ENCODE measurements around the gene MAFG.
A peak's percentile ranks its signal among the peaks of the same experiment; 100 is the strongest.

MAFG gene

DNA sequence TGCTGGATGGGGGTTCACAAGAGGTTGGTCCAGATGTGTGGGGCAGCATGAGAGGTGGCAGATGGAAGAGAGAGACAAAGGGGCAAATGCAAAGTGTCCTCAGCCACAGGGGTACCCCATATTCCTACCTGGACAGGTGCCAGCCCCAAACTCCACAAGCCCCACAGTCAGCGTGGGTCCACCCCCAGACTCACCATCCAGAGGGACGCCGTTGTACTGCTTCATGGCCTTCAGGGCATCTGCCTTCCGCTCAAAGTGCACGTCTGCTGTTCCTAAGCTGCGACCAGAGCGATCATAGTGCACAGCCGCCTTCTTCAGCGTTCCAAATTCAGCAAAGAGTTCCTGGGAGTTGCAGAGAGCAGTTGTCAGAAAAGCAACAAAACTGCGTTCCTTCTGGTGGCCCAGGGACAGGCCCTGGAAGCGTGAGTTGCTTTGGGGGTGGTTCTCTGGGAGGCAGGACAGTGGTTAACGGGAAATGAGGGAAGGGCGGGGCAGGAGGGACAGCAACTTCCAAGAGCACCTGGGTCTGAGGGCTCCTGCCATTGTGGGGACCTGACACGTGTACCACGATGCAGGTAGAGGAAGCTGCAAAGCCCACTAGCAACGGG is 38.4 kb downstream of the MAFG start:
- Histone ChIP-seq H3K9me3 (ENCODE audit: control insufficient read depth, insufficient read depth, low read depth, low read length) (no peaks in the 10 kb centered on the region), H3K36me3 (ENCODE audit: control insufficient read depth in 2 of 2, insufficient read depth in 1 of 2, low read length in 2 of 2) (peaks cover 52 to 73% of the 10 kb centered on the region in 2 experiments), H3K4me1 (ENCODE audit: control insufficient read depth, insufficient read depth, low read length) (peaks cover 5% of the 10 kb centered on the region; the same call in 1 of the 2 replicates), H3K4me3 (ENCODE audit: low read depth, low read length) (no peak overlapping the region), H3K27ac (ENCODE audit: extremely low read depth, low read depth, low read length) (no peak overlapping the region)
- POLR2A ChIA-PET: interaction anchor here (1.3 kb wide), 1 partner anchor 9 kb away, joined by 3 read pairs; no protein-coding TSS in a partner anchor
- CTCF ChIA-PET: interaction anchor here (0.7 kb wide), 1 partner anchor 19 kb away, joined by 4 read pairs; no protein-coding TSS in a partner anchor
- peak; percentile 27; the same call in 1 of the 2 replicates for TF ChIP-seq SP2 (tag by site-specific recombination; IDR thresholded peaks at IDR 0.05)
- no peak for TF ChIP-seq ZNF221 (tag by site-specific recombination; IDR thresholded peaks at IDR 0.05; ENCODE audit: borderline replicate concordance)

DNA sequence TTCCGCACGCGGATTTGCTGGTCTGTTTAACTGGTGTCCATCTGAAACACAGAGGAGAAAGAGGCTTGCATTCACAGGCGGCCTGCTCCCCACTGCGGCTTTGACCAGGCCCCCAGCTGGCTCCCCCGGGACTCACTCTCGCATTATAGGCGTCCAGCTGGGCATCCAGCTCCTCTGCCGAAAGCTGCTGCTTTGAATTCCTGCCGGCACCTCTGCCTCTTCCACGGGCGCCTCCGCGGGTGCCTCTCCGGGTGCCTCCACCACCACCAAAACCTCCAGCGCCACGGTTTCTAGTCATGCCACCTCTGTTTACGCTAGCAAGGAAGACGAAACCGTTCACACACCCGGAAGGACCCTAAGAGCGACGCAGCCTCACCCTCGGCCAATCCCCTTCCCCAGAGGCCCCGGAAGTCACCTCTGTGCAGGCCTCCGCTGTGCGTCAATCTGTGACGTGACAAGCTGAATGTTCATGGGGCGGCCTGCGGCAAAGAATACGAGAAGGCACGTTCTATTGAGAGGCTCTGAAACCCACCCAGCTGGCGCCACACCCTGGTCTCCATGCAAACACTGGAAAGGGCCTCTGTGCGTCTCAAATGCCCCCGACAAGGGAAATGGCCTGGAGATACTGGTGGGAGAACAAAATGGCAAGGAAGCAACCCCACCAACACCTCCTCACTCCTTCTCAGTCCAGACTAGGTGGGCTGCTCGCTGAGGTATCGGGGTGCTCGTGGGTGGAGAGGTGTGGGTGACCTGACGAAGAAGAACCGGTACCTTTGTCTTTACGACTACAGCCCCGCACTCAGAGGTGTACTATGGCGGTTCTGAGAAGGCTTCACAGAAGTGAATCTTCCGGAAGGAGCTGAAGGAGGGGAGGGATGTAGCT is 39.2 kb downstream of the MAFG start:
- H3K9me3 ChIP-seq (ENCODE audit: control insufficient read depth, insufficient read depth, low read depth, low read length): no peaks in the 10 kb centered on the region
- TF ChIP-seq ZEB2 (tag by site-specific recombination; IDR thresholded peaks at IDR 0.05) (no peak), ZIC2 (tag by site-specific recombination; IDR thresholded peaks at IDR 0.05) (peak; percentile 90)
- POLR2A ChIA-PET: interaction anchor here (1.3 kb wide), 1 partner anchor 9 kb away, joined by 3 read pairs; no protein-coding TSS in a partner anchor
- H3K27ac ChIP-seq (ENCODE audit: extremely low read depth, low read depth, low read length): no peak overlapping the region
- H3K4me3 ChIP-seq (ENCODE audit: low read depth, low read length): no peak overlapping the region
- H3K36me3 ChIP-seq (ENCODE audit: control insufficient read depth in 2 of 2, insufficient read depth in 1 of 2, low read length in 2 of 2): peaks cover 52 to 70% of the 10 kb centered on the region in 2 experiments
- peaks cover 5% of the 10 kb centered on the region; the same call in 1 of the 2 replicates for H3K4me1 ChIP-seq (ENCODE audit: control insufficient read depth, insufficient read depth, low read length)
- CTCF ChIA-PET: interaction anchor here (0.7 kb wide), 1 partner anchor 19 kb away, joined by 4 read pairs; no protein-coding TSS in a partner anchor

DNA sequence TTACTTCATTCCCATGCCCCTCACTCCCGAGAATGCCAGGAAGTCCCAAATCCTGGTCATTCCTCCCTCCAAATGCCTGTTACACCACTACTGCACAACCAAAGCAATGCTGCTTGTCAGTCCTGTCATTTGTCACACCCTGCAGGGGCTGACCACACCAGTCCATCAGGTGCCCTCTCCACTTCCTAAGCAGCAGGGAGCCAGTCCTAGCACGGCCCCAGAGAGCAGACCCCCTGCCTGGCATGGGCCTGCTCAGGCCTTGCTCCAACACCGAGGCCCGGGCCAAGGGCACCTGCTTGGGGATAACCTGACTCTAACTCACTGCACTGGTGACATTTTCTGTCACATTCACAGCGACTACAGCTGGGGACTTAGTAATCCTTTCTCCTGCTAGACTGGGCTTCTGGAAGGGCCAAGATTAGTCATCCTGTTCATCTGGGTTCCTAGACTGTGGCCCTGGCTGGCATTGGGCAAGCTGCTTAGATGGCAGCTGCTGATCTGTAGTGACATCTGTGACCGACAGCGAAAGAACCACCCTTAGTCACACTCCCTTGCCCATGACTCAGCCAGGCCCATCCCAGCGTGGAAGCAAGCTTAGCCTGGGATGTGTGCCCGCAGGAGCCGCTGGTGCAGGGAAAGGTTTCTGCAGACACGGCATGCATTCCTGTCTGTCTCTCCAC is 41.5 kb downstream of the MAFG start:
- H3K4me3 ChIP-seq (ENCODE audit: low read depth, low read length): no peak overlapping the region
- no peak overlapping the region; the same call in 1 of the 2 replicates for H3K27ac ChIP-seq (ENCODE audit: extremely low read depth, low read depth, low read length)
- TF ChIP-seq ZIC2 (tag by site-specific recombination; IDR thresholded peaks at IDR 0.05) (peak; percentile 71), ZNF24 (tag by site-specific recombination; IDR thresholded peaks at IDR 0.05) (no peak), ZNF121 (tag by site-specific recombination; IDR thresholded peaks at IDR 0.05) (peak; percentile 48; the same call in 1 of the 2 replicates)
- TF ChIP-seq, protein P1, sequence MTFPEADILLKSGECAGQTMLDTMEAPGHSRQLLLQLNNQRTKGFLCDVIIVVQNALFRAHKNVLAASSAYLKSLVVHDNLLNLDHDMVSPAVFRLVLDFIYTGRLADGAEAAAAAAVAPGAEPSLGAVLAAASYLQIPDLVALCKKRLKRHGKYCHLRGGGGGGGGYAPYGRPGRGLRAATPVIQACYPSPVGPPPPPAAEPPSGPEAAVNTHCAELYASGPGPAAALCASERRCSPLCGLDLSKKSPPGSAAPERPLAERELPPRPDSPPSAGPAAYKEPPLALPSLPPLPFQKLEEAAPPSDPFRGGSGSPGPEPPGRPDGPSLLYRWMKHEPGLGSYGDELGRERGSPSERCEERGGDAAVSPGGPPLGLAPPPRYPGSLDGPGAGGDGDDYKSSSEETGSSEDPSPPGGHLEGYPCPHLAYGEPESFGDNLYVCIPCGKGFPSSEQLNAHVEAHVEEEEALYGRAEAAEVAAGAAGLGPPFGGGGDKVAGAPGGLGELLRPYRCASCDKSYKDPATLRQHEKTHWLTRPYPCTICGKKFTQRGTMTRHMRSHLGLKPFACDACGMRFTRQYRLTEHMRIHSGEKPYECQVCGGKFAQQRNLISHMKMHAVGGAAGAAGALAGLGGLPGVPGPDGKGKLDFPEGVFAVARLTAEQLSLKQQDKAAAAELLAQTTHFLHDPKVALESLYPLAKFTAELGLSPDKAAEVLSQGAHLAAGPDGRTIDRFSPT (tag by site-specific recombination; IDR thresholded peaks at IDR 0.05): peak; percentile 33; the same call in 1 of the 2 replicates
- H3K4me1 ChIP-seq (ENCODE audit: control insufficient read depth, insufficient read depth, low read length): peaks cover 5% of the 10 kb centered on the region; the same call in 1 of the 2 replicates
- CTCF ChIA-PET: interaction anchor here (0.6 to 1.5 kb wide), 4 partner anchors 17 to 73 kb away, joined by 3 read pairs; no protein-coding TSS in a partner anchor
- no peaks in the 10 kb centered on the region for H3K9me3 ChIP-seq (ENCODE audit: control insufficient read depth, insufficient read depth, low read depth, low read length)
- peaks cover 69 to 87% of the 10 kb centered on the region in 2 experiments for H3K36me3 ChIP-seq (ENCODE audit: control insufficient read depth in 2 of 2, insufficient read depth in 1 of 2, low read length in 2 of 2)
- POLR2A ChIA-PET: interaction anchor here (1.1 to 3.6 kb wide), 4 partner anchors 9 to 20 kb away, joined by 4 to 17 read pairs (median 6); no protein-coding TSS in a partner anchor

DNA sequence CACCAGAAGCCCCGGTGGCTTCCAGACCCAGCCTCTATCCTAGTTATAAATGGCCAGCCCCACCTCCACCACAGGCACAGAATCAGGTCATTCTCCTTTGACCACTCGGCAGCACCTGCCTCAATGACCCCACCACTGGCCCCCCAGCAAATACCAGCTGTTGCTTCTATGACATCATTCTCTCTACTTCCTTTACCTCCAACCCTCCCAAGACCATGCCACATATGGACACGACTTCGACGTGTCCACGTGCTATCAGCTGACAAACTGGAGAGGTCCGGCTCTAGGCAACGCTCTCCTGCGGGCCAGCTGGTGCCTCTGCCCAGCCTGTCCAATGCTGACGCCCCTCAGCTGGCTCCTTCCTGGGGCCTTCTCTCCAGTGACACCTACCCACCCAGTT is 42.1 kb downstream of the MAFG start:
- CTCF ChIA-PET: interaction anchor here (0.6 to 1.5 kb wide), 2 partner anchors 16 to 17 kb away, joined by 3 read pairs; no protein-coding TSS in a partner anchor
- H3K27ac ChIP-seq (ENCODE audit: extremely low read depth, low read depth, low read length): no peak overlapping the region
- H3K36me3 ChIP-seq (ENCODE audit: control insufficient read depth in 2 of 2, insufficient read depth in 1 of 2, low read length in 2 of 2): peaks cover 75 to 90% of the 10 kb centered on the region in 2 experiments
- H3K4me3 ChIP-seq (ENCODE audit: low read depth, low read length): no peak overlapping the region
- no peaks in the 10 kb centered on the region for H3K9me3 ChIP-seq (ENCODE audit: control insufficient read depth, insufficient read depth, low read depth, low read length)
- H3K4me1 ChIP-seq (ENCODE audit: control insufficient read depth, insufficient read depth, low read length): peaks cover 5% of the 10 kb centered on the region; the same call in 1 of the 2 replicates
- POLR2A ChIA-PET: interaction anchor here (1.0 to 3.6 kb wide), 5 partner anchors 9 to 182 kb away, joined by 3 to 17 read pairs (median 5); partner anchors contain the start of gene MRPL12
- TF ChIP-seq YY2 (tag by site-specific recombination; IDR thresholded peaks at IDR 0.05): no peak
- no peak for TF ChIP-seq ZNF324 (tag by site-specific recombination; IDR thresholded peaks at IDR 0.05)
- TF ChIP-seq, protein P2, sequence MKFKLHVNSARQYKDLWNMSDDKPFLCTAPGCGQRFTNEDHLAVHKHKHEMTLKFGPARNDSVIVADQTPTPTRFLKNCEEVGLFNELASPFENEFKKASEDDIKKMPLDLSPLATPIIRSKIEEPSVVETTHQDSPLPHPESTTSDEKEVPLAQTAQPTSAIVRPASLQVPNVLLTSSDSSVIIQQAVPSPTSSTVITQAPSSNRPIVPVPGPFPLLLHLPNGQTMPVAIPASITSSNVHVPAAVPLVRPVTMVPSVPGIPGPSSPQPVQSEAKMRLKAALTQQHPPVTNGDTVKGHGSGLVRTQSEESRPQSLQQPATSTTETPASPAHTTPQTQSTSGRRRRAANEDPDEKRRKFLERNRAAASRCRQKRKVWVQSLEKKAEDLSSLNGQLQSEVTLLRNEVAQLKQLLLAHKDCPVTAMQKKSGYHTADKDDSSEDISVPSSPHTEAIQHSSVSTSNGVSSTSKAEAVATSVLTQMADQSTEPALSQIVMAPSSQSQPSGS (tag by site-specific recombination; IDR thresholded peaks at IDR 0.05; ENCODE audit: low read depth): peak; percentile 67; the same call in 1 of the 2 replicates
- TF ChIP-seq, protein P3, sequence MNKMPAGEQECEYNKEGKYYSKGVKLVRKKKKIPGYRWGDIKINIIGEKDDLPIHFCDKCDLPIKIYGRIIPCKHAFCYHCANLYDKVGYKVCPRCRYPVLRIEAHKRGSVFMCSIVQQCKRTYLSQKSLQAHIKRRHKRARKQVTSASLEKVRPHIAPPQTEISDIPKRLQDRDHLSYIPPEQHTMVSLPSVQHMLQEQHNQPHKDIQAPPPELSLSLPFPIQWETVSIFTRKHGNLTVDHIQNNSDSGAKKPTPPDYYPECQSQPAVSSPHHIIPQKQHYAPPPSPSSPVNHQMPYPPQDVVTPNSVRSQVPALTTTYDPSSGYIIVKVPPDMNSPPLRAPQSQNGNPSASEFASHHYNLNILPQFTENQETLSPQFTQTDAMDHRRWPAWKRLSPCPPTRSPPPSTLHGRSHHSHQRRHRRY (tag by site-specific recombination; IDR thresholded peaks at IDR 0.05): no peak
- TF ChIP-seq, protein P4, sequence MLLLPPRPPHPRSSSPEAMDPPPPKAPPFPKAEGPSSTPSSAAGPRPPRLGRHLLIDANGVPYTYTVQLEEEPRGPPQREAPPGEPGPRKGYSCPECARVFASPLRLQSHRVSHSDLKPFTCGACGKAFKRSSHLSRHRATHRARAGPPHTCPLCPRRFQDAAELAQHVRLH (tag by site-specific recombination; IDR thresholded peaks at IDR 0.05): no peak
- TF ChIP-seq ZNF555 (tag by site-specific recombination; conservative IDR thresholded peaks at IDR 0.05): no peak
- no peak for TF ChIP-seq ZNF548 (tag by site-specific recombination; IDR thresholded peaks at IDR 0.05)
- no peak for TF ChIP-seq ZNF132 (tag by site-specific recombination; IDR thresholded peaks at IDR 0.05; ENCODE audit: borderline replicate concordance)
- TF ChIP-seq, protein P5, sequence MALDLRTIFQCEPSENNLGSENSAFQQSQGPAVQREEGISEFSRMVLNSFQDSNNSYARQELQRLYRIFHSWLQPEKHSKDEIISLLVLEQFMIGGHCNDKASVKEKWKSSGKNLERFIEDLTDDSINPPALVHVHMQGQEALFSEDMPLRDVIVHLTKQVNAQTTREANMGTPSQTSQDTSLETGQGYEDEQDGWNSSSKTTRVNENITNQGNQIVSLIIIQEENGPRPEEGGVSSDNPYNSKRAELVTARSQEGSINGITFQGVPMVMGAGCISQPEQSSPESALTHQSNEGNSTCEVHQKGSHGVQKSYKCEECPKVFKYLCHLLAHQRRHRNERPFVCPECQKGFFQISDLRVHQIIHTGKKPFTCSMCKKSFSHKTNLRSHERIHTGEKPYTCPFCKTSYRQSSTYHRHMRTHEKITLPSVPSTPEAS (tag by site-specific recombination; IDR thresholded peaks at IDR 0.05): no peak
